Measurements from ENCODE around the gene CLDN10.
A peak's percentile ranks its signal among the peaks of the same experiment; 100 is the strongest.

Gene CLDN10

DNA sequence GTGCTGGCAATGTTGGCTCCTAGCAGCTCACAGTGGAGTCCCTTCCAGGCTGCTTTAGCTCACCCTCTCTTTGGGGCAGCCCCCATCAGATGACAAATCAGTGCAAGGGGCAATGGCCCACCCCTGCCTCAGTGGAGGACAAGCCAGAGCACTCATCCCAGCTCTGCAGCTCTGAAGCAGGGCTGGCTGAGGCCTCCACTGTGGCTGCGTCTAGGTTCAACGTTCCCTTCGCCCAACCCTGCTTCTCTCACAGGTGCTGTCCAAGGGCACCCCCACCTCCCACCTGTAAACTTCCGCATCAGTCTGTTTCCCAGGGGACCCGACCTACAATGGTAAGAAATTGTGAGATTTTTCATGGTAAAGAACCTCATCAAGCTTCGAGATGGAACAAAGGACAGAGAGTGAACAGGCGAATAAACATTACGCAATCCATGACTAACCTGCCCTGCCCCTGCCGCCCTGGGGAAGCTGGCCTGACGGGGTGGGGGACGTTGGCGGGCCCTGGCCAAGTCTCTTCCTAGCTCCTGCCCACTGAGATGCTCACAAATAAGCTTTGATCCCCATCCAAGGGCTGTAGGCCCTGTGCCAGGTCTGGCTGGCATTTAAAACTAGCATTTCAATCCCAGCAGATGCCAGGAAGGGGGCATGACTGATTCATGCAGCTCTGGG, 51.5 kb downstream of the CLDN10 start:
- no peak for DNase-seq (ENCODE audit: low spot score)

DNA sequence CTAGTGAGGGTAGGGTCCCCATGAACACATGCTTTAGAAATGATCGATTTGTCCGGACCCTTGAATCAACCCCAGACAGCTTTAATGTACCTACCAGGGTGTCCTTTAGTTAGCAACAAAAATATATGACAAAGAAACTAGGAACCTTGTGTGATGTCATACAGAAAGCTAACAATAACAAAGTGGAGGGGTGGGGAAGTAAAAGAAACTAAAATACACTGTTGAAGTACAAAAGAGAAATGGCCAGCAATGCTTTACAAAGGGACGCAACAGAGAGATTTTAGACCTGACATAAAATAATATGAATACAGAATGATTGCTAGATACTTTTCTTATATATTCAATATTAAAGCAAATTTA, 52.0 kb downstream of the CLDN10 start:
- no peak for DNase-seq (ENCODE audit: low spot score)

DNA sequence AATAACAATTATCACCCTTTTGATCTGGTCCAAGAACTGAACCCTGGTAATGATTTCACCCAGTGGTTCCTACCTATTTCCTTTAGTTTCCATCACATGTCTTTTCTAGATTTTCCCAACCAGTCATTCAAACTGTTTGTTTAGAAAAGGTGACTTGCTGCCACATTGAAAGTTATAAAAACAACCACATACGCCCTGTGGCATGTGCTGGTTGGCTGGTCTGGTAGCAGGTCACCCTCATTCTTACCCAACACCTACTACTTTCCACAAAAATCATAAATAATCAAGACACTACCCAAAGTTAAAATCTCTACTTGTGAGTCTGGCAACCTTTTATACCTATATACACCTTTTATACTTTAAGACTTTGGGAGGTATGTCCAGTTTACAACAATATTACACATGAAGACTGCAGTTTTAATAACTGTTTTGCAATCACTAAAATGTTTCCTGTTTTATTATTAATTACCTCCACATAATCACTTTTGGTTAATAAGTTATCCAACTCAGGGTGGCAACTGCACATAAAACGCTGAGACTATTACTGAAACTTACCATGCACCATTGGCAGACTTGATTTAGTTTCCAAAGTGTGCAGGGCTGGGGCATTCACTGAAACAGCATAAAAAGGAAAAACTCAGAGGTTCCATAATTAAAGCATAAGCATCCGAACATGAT, 53.1 kb downstream of the CLDN10 start:
- DNase-seq (ENCODE audit: low spot score), result no peak

DNA sequence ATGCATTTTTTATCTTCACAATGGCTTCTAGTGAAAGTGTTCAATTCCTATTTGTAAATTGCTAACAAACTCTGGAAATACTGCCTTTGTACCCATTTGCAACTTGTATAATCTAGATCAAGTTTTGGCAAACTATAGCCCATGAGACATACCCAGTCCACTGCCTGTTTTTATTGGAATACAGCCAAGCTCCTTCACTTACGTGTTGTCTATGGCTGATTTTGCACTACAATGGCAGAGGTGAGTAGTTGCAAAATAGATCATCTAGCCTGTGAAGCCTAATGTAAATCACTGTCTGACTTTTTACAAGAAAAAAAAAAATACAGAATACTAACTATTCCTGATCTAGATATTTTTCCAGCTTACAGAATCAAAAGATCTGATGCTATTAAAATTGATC, 54.8 kb downstream of the CLDN10 start:
- no peak for DNase-seq (ENCODE audit: low spot score)

DNA sequence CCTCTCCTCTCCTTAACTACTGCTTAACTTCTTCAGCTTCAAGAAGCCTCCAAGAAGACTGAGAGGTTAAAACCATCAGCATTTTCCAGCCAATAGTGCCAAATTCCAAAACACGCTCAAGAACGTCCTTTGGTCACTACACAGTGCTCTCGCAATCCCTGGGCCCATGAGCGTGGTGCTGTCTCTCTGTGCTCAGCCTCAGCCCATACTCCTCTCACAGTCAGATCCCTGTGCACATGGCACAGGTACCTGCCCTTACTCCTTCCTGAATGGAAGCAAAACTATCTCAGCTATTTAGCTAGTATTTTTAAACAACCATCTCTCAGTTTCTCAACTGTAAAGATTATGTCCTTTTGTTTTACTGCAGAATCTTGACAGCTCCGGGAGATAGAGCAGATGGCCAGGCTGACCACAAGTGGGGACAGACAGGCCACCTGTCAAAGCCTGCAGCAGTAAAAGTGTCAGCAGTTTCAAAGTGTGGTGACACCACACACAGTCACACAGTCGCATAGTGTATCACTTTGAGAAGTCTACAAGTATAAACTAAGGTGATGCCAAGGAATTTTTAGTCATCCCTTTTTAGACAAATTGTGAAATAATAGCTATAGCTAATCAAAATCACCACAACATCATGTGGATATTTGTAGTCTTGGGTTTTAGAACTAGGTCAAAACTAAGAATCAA, 56.3 kb downstream of the CLDN10 start:
- DNase-seq (ENCODE audit: low spot score), result no peak

DNA sequence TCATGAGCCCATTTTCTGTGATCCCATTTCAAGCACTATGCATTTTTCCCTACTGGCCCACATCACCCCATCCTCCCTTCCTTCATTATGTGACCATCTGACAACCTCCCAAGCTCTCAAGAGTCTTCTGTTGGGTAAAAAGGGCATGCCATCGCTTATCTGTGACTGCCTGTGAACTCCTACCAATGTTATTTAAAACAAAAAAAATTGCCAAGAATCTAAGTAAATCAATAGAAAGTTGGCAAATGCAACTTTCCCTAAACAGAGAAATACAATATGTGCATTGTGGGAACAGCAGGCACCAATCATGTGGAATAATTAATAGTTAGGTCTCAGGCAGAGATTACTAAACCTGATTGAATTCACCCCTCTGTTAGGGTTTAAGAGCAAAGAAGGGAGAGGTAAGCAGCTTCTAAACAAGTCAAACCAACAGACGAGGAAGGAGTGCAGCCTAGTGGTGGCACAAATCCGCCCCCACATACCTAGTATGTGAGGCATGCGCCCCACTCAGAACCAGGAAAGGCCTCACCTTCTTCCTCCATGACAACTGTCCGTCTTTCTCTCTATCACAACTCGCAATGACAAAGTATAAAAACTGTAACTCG, 62.2 kb downstream of the CLDN10 start:
- no peak for DNase-seq (ENCODE audit: low spot score)

DNA sequence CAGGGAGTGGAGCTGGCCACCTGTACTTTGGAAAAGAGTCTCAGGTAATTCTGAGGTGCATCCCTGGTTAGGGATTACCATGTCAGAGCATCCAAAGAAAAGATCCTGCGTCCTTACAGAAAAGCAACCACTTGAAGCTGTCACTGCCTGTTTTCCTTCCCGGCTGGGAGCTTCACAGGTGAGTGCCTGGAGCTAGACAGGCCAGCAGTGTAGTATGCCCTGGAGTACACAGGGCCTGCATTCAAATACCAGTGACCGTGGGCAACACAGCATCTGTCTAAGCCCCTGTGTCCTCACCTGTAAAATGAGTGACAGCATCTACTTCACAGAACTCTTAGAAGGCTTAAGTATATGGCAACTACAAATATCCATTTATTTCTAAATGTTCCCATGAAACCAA, 63.0 kb downstream of the CLDN10 start:
- no peak for DNase-seq (ENCODE audit: low spot score)

DNA sequence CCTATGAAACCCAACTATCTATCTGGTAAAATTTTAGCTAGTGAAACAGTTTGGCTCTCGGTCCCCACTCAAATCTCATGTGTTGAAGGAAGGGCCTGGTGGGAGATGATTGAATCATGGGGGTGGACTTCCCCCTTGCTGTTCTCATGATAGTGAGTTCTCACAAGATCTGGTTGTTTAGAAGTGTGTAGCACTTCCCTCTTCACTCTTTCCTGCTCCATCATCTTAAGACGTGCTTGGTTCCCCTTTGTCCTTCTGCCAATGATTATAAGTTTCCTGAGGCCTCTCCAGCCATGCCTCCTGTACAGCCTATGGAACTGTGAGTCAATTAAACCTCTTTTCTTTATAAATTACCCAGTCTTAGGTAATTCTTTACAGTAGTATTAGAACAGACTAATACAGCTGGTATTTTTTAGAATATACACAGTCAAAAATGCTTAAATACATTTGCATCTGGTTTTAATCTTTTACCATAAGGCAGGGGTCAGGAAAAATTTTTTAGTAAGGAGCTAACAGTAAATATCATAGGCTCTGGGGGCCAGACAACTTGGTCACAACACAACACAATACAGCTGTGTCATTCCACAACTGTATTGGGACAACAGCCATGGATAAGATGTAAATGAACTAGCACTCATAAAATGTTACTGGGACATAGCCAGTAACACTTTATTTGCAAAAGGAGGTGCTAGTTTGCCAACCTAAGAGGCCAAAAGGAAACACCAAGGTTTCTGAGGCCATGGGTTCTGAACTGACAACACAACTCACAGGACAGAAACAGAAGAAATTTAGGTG, 67.7 kb downstream of the CLDN10 start:
- no peak for DNase-seq (ENCODE audit: low spot score)

DNA sequence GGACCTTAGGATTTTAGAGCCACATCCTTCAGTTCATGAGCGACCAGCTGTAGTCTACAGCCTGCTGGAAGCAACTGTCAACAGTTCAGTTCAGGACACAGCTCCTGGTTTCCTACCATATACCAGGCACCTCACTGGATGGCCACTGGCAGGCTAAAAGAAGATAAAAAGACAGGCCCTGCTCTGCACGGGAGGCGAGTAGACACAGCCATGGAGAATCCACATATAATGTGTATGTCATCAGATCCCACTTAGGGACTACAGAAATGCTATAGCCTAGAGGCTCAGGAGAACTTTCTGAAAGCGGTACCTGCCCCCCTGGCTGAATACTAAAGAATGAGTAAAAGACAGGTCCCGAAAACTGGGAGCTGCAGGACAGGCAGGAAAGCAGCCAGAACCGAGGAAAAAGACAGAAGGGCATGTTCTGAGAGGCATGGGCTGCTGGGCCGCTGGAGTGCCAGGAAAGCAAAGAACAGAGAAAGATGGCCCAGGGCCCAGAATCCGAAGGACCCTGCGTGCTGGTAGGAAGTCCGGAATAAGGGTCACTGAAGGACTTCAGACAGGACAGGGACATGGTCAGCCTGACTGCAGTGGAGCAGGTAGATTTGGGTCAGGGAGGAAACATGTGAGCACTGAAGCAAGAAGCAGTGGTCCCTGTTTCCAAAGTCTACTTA, 68.4 kb downstream of the CLDN10 start:
- no peak for DNase-seq (ENCODE audit: low spot score)

DNA sequence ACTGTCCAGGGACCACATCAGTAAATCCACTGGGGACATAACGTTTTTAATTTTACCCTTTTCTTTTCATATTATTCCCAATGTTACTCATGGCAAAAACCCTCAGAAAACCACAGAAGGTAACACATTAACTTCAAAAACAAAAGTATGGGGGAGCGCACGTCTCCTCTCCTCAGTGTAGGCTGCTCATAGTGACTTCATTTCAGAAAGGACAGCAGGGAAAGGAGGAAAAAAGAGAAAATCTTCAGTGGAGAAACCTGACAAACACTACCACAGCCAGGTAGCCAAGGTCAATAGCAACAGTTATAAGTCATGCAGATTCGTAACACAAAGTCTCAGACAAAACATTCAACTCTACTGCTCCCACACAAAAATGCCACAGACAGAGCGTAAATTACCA, 70.6 kb downstream of the CLDN10 start:
- DNase-seq (ENCODE audit: low spot score), result no peak

DNA sequence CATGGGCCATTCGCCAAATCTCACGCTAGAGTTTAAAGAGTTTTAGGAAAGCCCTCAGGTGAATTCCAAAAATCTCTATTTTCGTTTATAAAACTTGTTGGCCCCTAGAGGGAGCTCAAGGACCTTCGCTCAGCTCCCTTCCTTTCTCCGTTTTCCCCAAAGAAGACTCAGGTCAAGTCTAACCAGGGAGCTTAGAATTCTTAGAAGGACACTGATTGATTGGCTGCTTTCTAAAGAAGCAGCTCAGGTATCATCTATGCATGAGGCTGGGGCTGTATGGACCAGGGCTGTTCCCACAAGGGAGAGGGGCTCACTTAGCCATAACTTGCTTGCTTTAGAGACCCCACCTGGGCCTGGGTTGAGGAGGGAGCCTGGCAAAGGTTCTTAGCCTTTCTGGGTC, 71.5 kb downstream of the CLDN10 start:
- peak; percentile 14 for DNase-seq (ENCODE audit: low spot score)

DNA sequence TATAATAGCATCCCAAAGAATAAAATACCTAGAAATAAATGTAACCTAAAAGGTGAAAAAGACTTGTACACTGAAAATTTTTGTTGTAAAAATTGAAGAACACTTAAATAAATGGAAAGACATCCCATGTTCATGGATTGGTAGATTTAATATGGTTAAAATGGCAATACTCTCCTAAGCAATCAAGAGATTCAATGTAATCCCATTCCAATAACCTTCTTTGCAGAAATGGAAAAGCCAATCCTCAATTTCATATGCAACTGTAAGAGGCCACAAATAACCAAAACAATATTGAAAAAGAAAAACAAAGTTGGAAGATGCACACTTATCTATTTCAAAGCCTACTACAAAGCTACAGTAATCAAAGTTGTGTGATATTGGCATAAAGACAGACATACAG, 74.2 kb downstream of the CLDN10 start:
- DNase-seq (ENCODE audit: low spot score), result no peak

DNA sequence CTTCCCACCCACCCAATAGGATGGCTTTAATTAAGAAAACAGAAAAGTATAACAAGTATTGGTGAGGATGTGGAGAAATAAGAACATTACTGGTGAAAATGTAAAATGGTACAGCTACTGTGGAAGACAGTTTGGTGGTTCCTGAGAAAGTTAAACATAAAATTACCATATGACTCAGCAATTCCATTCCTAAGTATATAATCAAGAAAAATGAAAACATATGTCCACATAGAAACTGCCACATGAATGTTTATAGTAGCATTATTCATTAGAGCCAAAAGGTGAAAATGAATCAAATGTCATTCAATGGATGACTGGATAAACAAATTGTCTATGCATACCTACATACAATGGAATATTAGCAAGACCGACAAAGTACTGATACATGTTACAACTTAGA, 75.1 kb downstream of the CLDN10 start:
- DNase-seq (ENCODE audit: low spot score), result no peak

DNA sequence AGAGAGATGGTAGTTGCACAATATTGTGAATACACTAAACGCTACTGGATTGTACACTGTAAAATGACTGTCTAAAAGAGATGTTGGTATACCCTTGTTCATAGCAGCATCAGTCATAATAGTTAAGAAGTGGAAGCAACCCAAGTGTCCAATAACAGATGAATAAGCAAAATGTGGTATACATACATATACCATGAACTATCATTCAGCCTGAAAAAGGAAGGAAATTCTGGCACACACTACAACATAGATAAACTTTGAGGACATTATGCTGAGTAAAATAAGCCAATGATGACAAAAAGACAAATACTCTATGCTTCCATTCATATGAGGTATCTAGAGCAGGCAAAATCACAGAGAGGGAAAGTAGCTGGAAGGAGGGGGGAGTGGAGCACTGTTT, 76.0 kb downstream of the CLDN10 start:
- no peak for DNase-seq (ENCODE audit: low spot score)

DNA sequence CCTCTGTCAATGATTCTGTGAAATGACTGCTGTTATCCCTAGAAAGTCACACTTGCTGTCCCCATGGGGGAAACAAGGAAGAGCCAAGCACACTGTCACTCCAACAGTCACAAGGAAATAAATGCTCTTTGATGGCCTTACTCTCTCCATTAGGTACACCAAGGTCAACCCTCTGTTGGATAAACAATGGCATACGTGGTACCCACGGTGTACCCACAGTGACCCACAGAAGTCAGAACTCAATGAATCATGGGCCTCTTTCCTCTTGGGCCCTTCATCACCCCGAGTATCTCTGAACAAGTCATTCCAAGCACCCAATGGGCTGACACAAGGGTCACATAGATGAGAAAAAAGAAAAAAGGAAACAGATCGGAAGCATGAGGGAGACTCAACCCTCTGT, 76.6 kb downstream of the CLDN10 start:
- no peak for DNase-seq (ENCODE audit: low spot score)

Measured in germinal center (tissue), 1 donor.